GM18909 (cell line): ENCODE data around the gene UBALD1.

Source experiments
- ATAC-seq: cut with Tn5 transposase; IDR thresholded peaks from one replicate; pipeline ENCODE4 v1.9.1; 2021; ENCODE audit warnings: mild to moderate bottlenecking; ENCODE audit not compliant: unreplicated experiment, poor library complexity

Gene UBALD1

DNA sequence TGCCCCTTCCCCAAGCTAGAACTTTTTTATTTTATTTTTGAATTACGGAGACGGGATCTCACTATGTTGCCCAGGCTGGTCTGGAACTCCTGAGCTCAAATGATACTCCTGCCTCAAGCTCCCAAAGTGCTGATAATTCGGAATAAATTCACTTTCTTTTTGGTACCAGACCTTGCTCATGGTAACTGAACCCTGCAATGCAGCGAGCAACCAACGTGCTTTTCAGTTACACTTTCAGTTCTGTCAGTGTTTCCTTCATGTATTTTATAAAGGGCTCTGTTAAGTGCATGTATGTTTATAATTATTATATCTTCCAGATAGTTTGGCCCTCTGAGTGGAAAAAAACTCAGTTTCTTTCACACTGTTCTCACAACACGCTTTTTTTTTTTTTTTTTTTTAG is 44.6 kb downstream of the UBALD1 start:
- ATAC-seq: no peak

DNA sequence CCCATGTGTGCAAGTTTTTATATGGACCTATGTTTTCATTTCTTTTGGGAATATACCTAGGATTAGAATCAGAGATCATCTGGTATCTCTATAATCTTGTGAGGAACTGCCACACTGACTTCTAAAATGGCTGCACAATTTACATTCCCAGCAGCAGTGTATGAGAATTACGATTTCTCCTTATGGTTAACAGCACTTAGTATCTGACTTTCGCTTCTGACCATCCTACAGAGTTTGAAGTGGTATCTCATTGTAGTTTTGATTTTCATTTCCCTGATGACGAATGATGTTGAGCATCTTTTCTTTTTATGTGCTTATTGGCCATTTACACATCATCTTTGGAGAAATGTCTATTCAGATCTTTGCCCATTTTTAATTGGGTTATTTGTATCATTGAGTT is 48.5 kb downstream of the UBALD1 start:
- ATAC-seq: no peak

GRCh38 chr16:4564661-4565267 is 49.9 kb downstream of the UBALD1 start:
- no peak for ATAC-seq

DNA sequence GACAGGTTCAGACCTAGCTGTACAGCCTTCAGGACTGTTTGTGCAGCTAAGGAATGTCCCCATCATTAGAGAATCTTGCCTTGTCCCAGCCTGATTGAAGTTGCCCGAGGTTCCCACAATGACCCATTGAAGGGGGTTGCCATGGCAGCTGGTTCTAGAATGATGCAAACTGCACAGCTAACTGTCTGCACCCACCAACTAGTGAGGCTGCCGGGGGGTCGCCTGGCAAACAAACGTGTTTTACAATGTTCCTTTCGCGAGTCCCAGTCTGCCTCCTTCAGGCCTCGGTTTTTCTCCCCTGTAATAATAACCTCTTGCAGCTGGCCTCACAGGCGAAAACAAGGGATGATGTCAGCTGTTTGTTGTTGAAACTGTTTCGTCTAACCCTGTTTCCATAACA is 53.1 kb downstream of the UBALD1 start:
- no peak for ATAC-seq
